GM13976 (cell line): Measurements from ENCODE around the gene SRPRB.

Source experiments
- DNase-seq: peaks from one replicate; pipeline ENCODE4 v3.0.0; 2012; ENCODE audit warnings: low spot score
- in situ Hi-C: fragments of 300-500 bp; cut with MboI; formaldehyde crosslinking; loops from one replicate; pipeline ENCODE4 v1.12.0; 2022; ENCODE audit warnings: low sequenced_read_pairs, mixed read lengths, inconsistent platforms; ENCODE audit not compliant: unreplicated experiment
- TF ChIP-seq, protein P1 (sequence below): IDR thresholded peaks from 2 replicates; pipeline ENCODE4 v1.5.1; 2012; ENCODE audit warnings: borderline replicate concordance, mild to moderate bottlenecking; ENCODE audit not compliant: insufficient read depth; ENCODE audit errors: extremely low read depth, missing control alignments, control extremely low read depth

The SRPRB gene

GRCh38 chr3:133851266-133851906 is 45.8 kb downstream of the SRPRB start:
- TF ChIP-seq, protein P1, sequence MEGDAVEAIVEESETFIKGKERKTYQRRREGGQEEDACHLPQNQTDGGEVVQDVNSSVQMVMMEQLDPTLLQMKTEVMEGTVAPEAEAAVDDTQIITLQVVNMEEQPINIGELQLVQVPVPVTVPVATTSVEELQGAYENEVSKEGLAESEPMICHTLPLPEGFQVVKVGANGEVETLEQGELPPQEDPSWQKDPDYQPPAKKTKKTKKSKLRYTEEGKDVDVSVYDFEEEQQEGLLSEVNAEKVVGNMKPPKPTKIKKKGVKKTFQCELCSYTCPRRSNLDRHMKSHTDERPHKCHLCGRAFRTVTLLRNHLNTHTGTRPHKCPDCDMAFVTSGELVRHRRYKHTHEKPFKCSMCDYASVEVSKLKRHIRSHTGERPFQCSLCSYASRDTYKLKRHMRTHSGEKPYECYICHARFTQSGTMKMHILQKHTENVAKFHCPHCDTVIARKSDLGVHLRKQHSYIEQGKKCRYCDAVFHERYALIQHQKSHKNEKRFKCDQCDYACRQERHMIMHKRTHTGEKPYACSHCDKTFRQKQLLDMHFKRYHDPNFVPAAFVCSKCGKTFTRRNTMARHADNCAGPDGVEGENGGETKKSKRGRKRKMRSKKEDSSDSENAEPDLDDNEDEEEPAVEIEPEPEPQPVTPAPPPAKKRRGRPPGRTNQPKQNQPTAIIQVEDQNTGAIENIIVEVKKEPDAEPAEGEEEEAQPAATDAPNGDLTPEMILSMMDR = no peak
- no peak for DNase-seq
- in situ Hi-C loops = no loop called here

DNA sequence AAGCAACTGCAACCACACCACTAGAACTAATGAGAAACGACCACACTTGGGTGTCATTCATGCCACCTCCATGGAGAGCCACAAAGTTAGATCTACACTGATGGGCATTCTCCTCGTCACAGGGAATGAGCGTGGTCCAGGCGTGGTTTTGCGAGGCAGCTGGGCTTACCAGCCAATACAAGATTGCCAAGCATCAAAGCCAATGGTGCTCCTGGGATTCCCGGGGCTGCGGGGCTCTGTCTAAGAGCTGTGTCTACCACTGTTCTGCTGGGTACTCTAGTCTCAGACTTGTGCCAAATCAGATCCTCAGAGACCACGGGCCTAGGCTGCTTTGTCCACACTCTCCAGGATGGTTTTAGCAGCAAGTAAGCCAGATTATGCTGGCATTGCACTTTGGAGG is 46.3 kb downstream of the SRPRB start:
- in situ Hi-C loops = no loop called here
- TF ChIP-seq, protein P1 = no peak
- DNase-seq = no peak

- in situ Hi-C loops = no loop called here
- TF ChIP-seq, protein P1 = no peak
These were observed 47.7 kb downstream of the SRPRB start for GRCh38 chr3:133853063-133853924.

DNA sequence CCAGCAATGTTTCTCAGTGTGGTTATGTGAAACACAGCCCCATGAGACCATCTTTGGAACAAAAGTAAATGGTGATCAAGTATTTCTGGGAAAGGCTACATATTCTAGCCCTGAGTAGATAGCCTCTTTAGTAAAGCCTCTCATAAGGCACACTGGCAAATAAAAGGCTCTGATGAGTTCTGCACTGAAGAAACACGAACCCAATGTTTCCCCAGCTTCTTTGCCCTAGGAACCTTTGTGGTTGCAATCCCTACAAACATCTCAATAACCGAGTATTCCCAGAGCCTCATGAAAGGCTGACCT is 48.3 kb downstream of the SRPRB start:
- TF ChIP-seq, protein P1 = no peak
- in situ Hi-C loops = no loop called here
- no peak for DNase-seq

More at GRCh38 chr3:133853063-133853924, 47.7 kb downstream of the SRPRB start:
- no peak for DNase-seq

DNA sequence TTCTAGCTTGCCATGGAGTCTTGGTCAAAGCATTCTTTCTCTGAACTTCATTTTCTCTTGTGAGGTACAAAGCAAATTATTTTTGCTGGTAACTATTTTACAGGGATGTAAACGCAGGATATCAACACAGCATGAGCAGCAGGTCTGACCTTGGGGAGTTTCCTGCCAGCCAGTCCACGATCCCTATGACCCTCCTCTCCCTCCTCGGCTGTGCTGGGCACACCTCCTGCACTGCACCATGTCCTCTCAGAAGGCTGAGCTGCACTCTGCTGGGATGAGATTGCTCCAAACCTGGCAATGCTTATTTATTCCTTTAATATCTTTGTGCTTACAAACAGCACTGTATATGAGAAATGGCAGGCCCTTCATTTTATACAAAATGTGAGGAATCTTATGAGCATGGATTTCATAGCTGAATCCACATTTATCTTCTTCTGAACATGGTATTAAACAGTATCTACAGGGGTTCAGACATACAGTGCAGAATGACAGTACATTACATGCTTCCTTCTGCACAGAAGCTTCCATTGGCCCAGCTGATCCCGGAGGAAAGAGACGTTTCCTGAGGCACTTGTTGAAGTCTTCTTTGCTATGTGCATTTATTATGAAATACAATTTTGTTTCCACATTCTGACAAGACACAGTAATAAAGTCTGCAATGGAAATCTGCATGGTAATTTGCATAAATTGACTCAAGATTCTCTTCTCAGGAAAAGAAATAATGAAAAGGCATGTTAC is 48.8 kb downstream of the SRPRB start:
- DNase-seq = no peak
- TF ChIP-seq, protein P1 = no peak
- in situ Hi-C loops = no loop called here

DNA sequence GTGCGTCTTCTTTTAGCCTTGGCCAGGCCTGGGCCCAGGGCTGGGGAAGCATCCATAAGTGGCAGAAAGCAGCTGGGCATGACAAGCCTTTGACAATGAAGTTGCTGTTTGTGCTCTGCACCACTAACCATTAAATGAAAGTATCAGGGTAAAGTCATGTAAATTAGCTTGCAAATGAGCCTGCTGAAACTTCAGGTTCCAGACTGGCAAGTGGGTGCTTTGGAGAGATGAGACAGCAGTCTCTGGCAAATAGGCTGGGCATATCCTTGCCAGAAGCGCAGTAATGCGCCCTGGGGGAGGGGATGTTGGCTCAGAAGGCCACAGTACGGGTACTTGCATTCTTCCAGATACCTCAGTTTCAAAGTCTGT is 49.4 kb downstream of the SRPRB start:
- DNase-seq = no peak
- in situ Hi-C loops = no loop called here
- TF ChIP-seq, protein P1 = no peak
